ENCODE data around the gene TTLL3. TPM values are rescaled to one million over a fixed set of nuclear protein-coding genes. Genes with fewer than 3 reads are reported as not detected.

The TTLL3 gene
- total and polyA plus RNA-seq, 2 of the 13 experiments (the other 11 are each of a cell fraction or from before 2014, with no cell fraction given) = 9.5 to 51.2 TPM

- TF ChIP-seq ZNF574 (CRISPR knock-in tag; IDR thresholded peaks at IDR 0.05) = no peak
- no peak for TF ChIP-seq SKI (IDR thresholded peaks at IDR 0.05; ENCODE audit: partially characterized antibody)
- TF ChIP-seq TFAP4 (IDR thresholded peaks at IDR 0.05; ENCODE audit: borderline replicate concordance, low read depth) = no peak
- no peak for TF ChIP-seq ZFP41 (CRISPR knock-in tag; IDR thresholded peaks at IDR 0.05; ENCODE audit: borderline replicate concordance)
- TF ChIP-seq SSRP1 (CRISPR knock-in tag; IDR thresholded peaks at IDR 0.05) = no peak
- no peak for TF ChIP-seq PAF1 (CRISPR knock-in tag; IDR thresholded peaks at IDR 0.05)
- TF ChIP-seq ZNF546 (CRISPR knock-in tag; conservative IDR thresholded peaks at IDR 0.05) = no peak
- no peak for TF ChIP-seq ZNF775 (CRISPR knock-in tag; IDR thresholded peaks at IDR 0.05; ENCODE audit: borderline replicate concordance)
- TF ChIP-seq MAFF (IDR thresholded peaks at IDR 0.05; ENCODE audit: low read depth, low read length) = no peak
- no peak; the same call in 1 of the 2 replicates for TF ChIP-seq SPEN (CRISPR knock-in tag; IDR thresholded peaks at IDR 0.05; ENCODE audit: low read depth)
- no peak for TF ChIP-seq STAG1 (CRISPR knock-in tag; IDR thresholded peaks at IDR 0.05)
- no peak for TF ChIP-seq IRX3 (CRISPR knock-in tag; IDR thresholded peaks at IDR 0.05; ENCODE audit: borderline replicate concordance, low read depth)
- TF ChIP-seq ZNF740 (CRISPR knock-in tag; IDR thresholded peaks at IDR 0.05) = peak; percentile 78; the same call in 1 of the 2 replicates
- 0 out of 2 replicates have a peak, but pooled peaks have one; percentile 7 for TF ChIP-seq FOXA3 (CRISPR knock-in tag; IDR thresholded peaks at IDR 0.05)
- TF ChIP-seq DZIP1 (CRISPR knock-in tag; IDR thresholded peaks at IDR 0.05) = no peak; the same call in 1 of the 2 replicates
- TF ChIP-seq RFX5 (IDR thresholded peaks at IDR 0.05; ENCODE audit: low read depth, low read length) = no peak
- TF ChIP-seq HOXA5 (CRISPR knock-in tag; IDR thresholded peaks at IDR 0.05) = no peak
- TF ChIP-seq HNRNPK (IDR thresholded peaks at IDR 0.05; ENCODE audit: low read depth, low read length, poor library complexity, severe bottlenecking) = no peak
- TF ChIP-seq CHCHD3 (CRISPR knock-in tag; IDR thresholded peaks at IDR 0.05) = no peak
- TF ChIP-seq KDM2A (CRISPR knock-in tag; IDR thresholded peaks at IDR 0.05; ENCODE audit: borderline replicate concordance, low read depth) = peak; percentile 60; the same call in 1 of the 2 replicates
- TF ChIP-seq ZNF570 (CRISPR knock-in tag; IDR thresholded peaks at IDR 0.05; ENCODE audit: borderline replicate concordance) = no peak
- no peak for TF ChIP-seq NFIB (CRISPR knock-in tag; IDR thresholded peaks at IDR 0.05; ENCODE audit: borderline replicate concordance)
- peak; percentile 92 for TF ChIP-seq GTF3A (CRISPR knock-in tag; conservative IDR thresholded peaks at IDR 0.05)
Observed at GRCh38 chr3:9769426-9770275, 40.4 kb upstream of the TTLL3 start, which contains the start of gene CAMK1 (continued).

Data from HepG2 (cell line).